GM12878 (cell line): ENCODE data around the gene SAMD1. TPM values are rescaled to one million over a fixed set of nuclear protein-coding genes. Genes with fewer than 3 reads are reported as not detected.

ENCODE experiments used
- ATAC-seq: fragments of 200-7000 bp; cut with Tn5 transposase; 3 replicates; pipeline ENCODE4 v1.9.1; 2020; ENCODE audit warnings: mild to moderate bottlenecking, moderate library complexity
- BruUV-seq: library from RNA; stranded (reverse); fragments of 400-500 nt; replicated peaks from 2 replicates; lab custom pipeline; 2021; lab: Mats Ljungman, UMichigan
- CTCF ChIA-PET: fragments of 300-600 bp; sonication (Branson Sonifier 250); formaldehyde crosslinking; extraction: SDS; loops from one replicate; lab custom pipeline; 2021; ENCODE audit warnings: inconsistent platforms; lab: Yijun Ruan, JAX
- POLR2A ChIA-PET: fragments of 350-600 bp; formaldehyde crosslinking; extraction: SDS; loops from one replicate; lab custom pipeline; 2021; ENCODE audit warnings: inconsistent platforms; lab: Charles Lee
- RAD21 ChIA-PET: fragments of 300-600 bp; sonication (Branson Sonifier 250); formaldehyde crosslinking; loops from one replicate; lab custom pipeline; 2023; ENCODE audit warnings: antibody characterized with exemption; ENCODE audit not compliant: unreplicated experiment; lab: Charles Lee
- SMC1A ChIA-PET: fragments of 300-600 bp; sonication (Branson Sonifier 250); formaldehyde crosslinking; loops from one replicate; lab custom pipeline; 2023; ENCODE audit not compliant: unreplicated experiment, uncharacterized antibody; lab: Charles Lee
- DNase-seq: peaks from one replicate; pipeline ENCODE4 v3.0.0-alpha.2; 2011; ENCODE audit warnings: low read depth, low spot score
- FAIRE-seq: peaks from 3 replicates; lab custom pipeline; 2011; peaks lifted over from hg19 to GRCh38; lab: Jason Lieb, UNC
- H2AFZ ChIP-seq: 2 replicates; pipeline ENCODE4 v1.6.0; 2011; ENCODE audit warnings: low read depth, low read length, control low read depth; ENCODE audit not compliant: control insufficient read depth
- H3K27ac ChIP-seq: 2 replicates; pipeline ENCODE4 v1.5.1; 2011; ENCODE audit warnings: control low read depth; ENCODE audit not compliant: control insufficient read depth, insufficient read depth
- H3K27me3 ChIP-seq, 2 experiments: replicated peaks in 1 of 2; 2 replicates each; pipeline versions ENCODE4 v1.6.0 to v1.6.1; 2011; ENCODE audit warnings: low read length in 1 of 2; ENCODE audit not compliant: control insufficient read depth in 2 of 2, insufficient read depth in 2 of 2
- H3K36me3 ChIP-seq, 2 experiments: 2 replicates each; pipeline ENCODE4 v1.5.1; 2011; ENCODE audit warnings: low read length in 1 of 2; ENCODE audit not compliant: control insufficient read depth in 2 of 2, insufficient read depth in 2 of 2
- H3K4me1 ChIP-seq: 2 replicates; pipeline ENCODE4 v1.6.1; 2011; ENCODE audit warnings: mild to moderate bottlenecking, low read length, moderate library complexity, mixed read lengths; ENCODE audit not compliant: control insufficient read depth, insufficient read depth
- H3K4me2 ChIP-seq: 2 replicates; pipeline ENCODE4 v1.6.0; 2011; ENCODE audit warnings: control low read depth; ENCODE audit not compliant: control insufficient read depth, insufficient read depth
- H3K4me3 ChIP-seq: fragments of 200-600 bp; sonication (generic); 2 replicates; pipeline ENCODE4 v1.5.1; 2016
- H3K79me2 ChIP-seq: 2 replicates; pipeline ENCODE4 v1.6.0; 2011; ENCODE audit warnings: low read length; ENCODE audit not compliant: control insufficient read depth, insufficient read depth
- H3K9ac ChIP-seq: 2 replicates; pipeline ENCODE4 v1.8.0; 2011; ENCODE audit warnings: low read length, control low read depth, mixed read lengths; ENCODE audit not compliant: control insufficient read depth, insufficient read depth
- H3K9me3 ChIP-seq: replicated peaks from 3 replicates; pipeline ENCODE4 v1.5.1; 2011; ENCODE audit warnings: mild to moderate bottlenecking, low read length; ENCODE audit not compliant: control insufficient read depth, insufficient read depth
- H4K20me1 ChIP-seq: 2 replicates; pipeline ENCODE4 v1.6.0; 2011; ENCODE audit not compliant: control insufficient read depth, insufficient read depth
- ATF7 ChIP-seq: fragments of 450-650 bp; IDR thresholded peaks from 2 replicates; pipeline ENCODE4 v1.6.1; 2016; ENCODE audit warnings: low read depth, mild to moderate bottlenecking
- EP300 ChIP-seq, 2 experiments: fragments of 150-350 bp in 1 of 2; IDR thresholded peaks; 2 replicates each; pipeline ENCODE4 v1.6.1; 2011 to 2012; ENCODE audit warnings: low read depth in 2 of 2, low read length in 2 of 2, borderline replicate concordance in 1 of 2, improper control_type of control experiment in 1 of 2, inconsistent platforms in 1 of 2; ENCODE audit not compliant: control insufficient read depth in 1 of 2
- KDM1A ChIP-seq: fragments of 200-600 bp; sonication (generic); IDR thresholded peaks from 2 replicates; pipeline ENCODE4 v1.6.1; 2016; ENCODE audit warnings: borderline replicate concordance
- MEF2A ChIP-seq: IDR thresholded peaks from 2 replicates; pipeline ENCODE4 v1.6.1; 2011; ENCODE audit warnings: low read depth, mild to moderate bottlenecking, low read length, moderate library complexity; ENCODE audit not compliant: insufficient read depth
- MTA3 ChIP-seq: IDR thresholded peaks from 2 replicates; pipeline ENCODE4 v1.6.1; 2012; ENCODE audit warnings: low read length, inconsistent platforms, borderline replicate concordance
- RBBP5 ChIP-seq: fragments of 200-600 bp; sonication (generic); conservative IDR thresholded peaks from 2 replicates; pipeline ENCODE4 v1.6.1; 2016
- REST ChIP-seq: IDR thresholded peaks from 2 replicates; pipeline ENCODE4 v1.6.1; 2012; ENCODE audit warnings: mild to moderate bottlenecking, low read depth, low read length
- SUPT20H ChIP-seq: IDR thresholded peaks from 2 replicates; pipeline ENCODE4 v1.6.1; 2011; ENCODE audit warnings: low read depth, mild to moderate bottlenecking, low read length, moderate library complexity, borderline replicate concordance; ENCODE audit not compliant: control insufficient read depth
- TARDBP ChIP-seq: IDR thresholded peaks from 2 replicates; pipeline ENCODE4 v1.6.1; 2016; ENCODE audit warnings: borderline replicate concordance
- USF1 ChIP-seq: IDR thresholded peaks from 2 replicates; pipeline ENCODE4 v1.6.1; 2011; ENCODE audit warnings: borderline replicate concordance, low read depth, mild to moderate bottlenecking, moderate library complexity, mixed read lengths, low read length; ENCODE audit not compliant: insufficient read depth; ENCODE audit errors: extremely low read length
- WGBS: methylation state at CpG from one replicate; pipeline ENCODE4 v1.1.6; 2016; ENCODE audit warnings: low lambda C conversion rate; ENCODE audit not compliant: insufficient replicate concordance, insufficient coverage; ENCODE audit errors: missing lambda C conversion rate; 5-methylcytosine and 5-hydroxymethylcytosine counted together
- in situ Hi-C: fragments of 300-500 bp; cut with MboI; formaldehyde crosslinking; loops from 9 replicates; pipeline ENCODE4 v1.14.3; 2018; ENCODE audit warnings: mixed read lengths
- intact Hi-C: fragments of 100-400 bp; cut with micrococcal nuclease; formaldehyde crosslinking; loops from one replicate; pipeline ENCODE4 v1.14.2; 2022; ENCODE audit not compliant: unreplicated experiment
- polyA plus RNA-seq, 11 experiments: library from polyadenylated mRNA; depleted of rRNA in 4 of 11; unstranded in 6 of 11; stranded (reverse) in 5 of 11; fragments of >200 nt; fragmentation: Nextera tagmentation in 4 of 11; fragmentation: Illumina TruSeq in 1 of 11; extraction: Ambion mirVana in 4 of 11; extraction: Trizol in 1 of 11; gene quantifications; 1 replicate in 1 of 11; 2 replicates in 10 of 11; pipeline versions ENCODE4 v1.2.1 to v1.2.3, GENCODE V29; 2011 to 2016; ENCODE audit warnings: inconsistent platforms in 2 of 11, missing spikeins in 2 of 11, low read depth in 1 of 11
- total RNA-seq, 4 experiments: library from RNA; depleted of rRNA in 3 of 4; stranded (reverse); fragments of >200 nt in 3 of 4; fragmentation: Illumina TruSeq in 1 of 4; extraction: Trizol in 1 of 4; gene quantifications; 2 replicates each; pipeline versions ENCODE4 v1.2.1 to v1.2.3, GENCODE V29; 2013 to 2021

SAMD1 gene
- total and polyA plus RNA-seq, 10 of the 15 experiments (the other 5 are each of a cell fraction or from before 2014, with no cell fraction given) = 3.0 to 71.7 (median 19.3) TPM

- SMC1A ChIA-PET = no interaction called here
- Histone ChIP-seq H2AFZ (no peak overlapping the region), H3K4me2 (no peak overlapping the region), H3K4me3 (no peak overlapping the region), H3K36me3 (peaks cover 2 to 12% of the 10 kb centered on the region in 2 experiments; a peak in 2 of 4 replicates), H3K9me3 (no peaks in the 10 kb centered on the region), H3K27me3 (no peaks in the 10 kb centered on the region), H3K27ac (no peak overlapping the region), H3K9ac (no peak overlapping the region), H4K20me1 (no peaks in the 10 kb centered on the region), H3K79me2 (peaks cover 2% of the 10 kb centered on the region; the same call in 1 of the 2 replicates), H3K4me1 (peaks cover 16% of the 10 kb centered on the region)
- WGBS = 100% methylated on average over 6 of the region's 6 CpGs
- FAIRE-seq (no peak), ATAC-seq (no peak), DNase-seq (no peak)
- intact Hi-C loops = no loop called here
- no TSS peak for BruUV-seq
- CTCF ChIA-PET = interaction anchor here (3.2 kb wide), 1 partner anchor 14 kb away, joined by 14 read pairs; the partner anchor contains the start of gene ASF1B
- in situ Hi-C loops = no loop called here
- POLR2A ChIA-PET = no interaction called here
- RAD21 ChIA-PET = interaction anchor here (1.0 kb wide), 1 partner anchor 9 kb away, joined by 3 read pairs; no protein-coding TSS in a partner anchor
- TF ChIP-seq TARDBP = no peak
Measured at GRCh38 chr19:14122924-14123323, 32.4 kb upstream of the SAMD1 start.

GRCh38 chr19:14120497-14120780 is 29.9 kb upstream of the SAMD1 start:
- Histone ChIP-seq H3K79me2 (peaks cover 8% of the 10 kb centered on the region), H3K27ac (no peak overlapping the region), H3K4me2 (no peak overlapping the region), H3K4me1 (peaks cover 15% of the 10 kb centered on the region), H3K36me3 (peaks cover 2 to 3% of the 10 kb centered on the region in 2 experiments; a peak in 2 of 4 replicates), H2AFZ (no peak overlapping the region), H3K4me3 (no peak overlapping the region), H3K27me3 (no peaks in the 10 kb centered on the region), H3K9me3 (no peaks in the 10 kb centered on the region), H4K20me1 (no peaks in the 10 kb centered on the region), H3K9ac (no peak overlapping the region)
- ChIA-PET POLR2A (no interaction called here), RAD21 (no interaction called here), CTCF (no interaction called here), SMC1A (no interaction called here)
- intact Hi-C loops = no loop called here
- BruUV-seq = no TSS peak
- FAIRE-seq (no peak), ATAC-seq (no peak), DNase-seq (no peak)
- WGBS = 93% methylated on average over 7 of the region's 7 CpGs
- in situ Hi-C loops = no loop called here
- TF ChIP-seq USF1 = no peak
- TF ChIP-seq MEF2A = no peak
- TF ChIP-seq MTA3 = no peak
- no peak for TF ChIP-seq KDM1A
- TF ChIP-seq REST = no peak
- no peak for TF ChIP-seq EP300 (IDR thresholded peaks at IDR 0.05; ENCODE audit: borderline replicate concordance in 1 of 2, control insufficient read depth in 1 of 2, low read depth in 2 of 2, low read length in 2 of 2)
- no peak for TF ChIP-seq RBBP5
- no peak for TF ChIP-seq ATF7
- no peak for TF ChIP-seq SUPT20H
